Lower leg skin (tissue), 3 donors: ENCODE data around the gene CREB5.

Source experiments
- POLR2A ChIP-seq, 2 donors: fragments of 450-650 bp; IDR thresholded peaks; one replicate each; pipeline ENCODE4 v1.6.1; 2016 to 2017; ENCODE audit warnings: antibody characterized with exemption in 2 of 2, mild to moderate bottlenecking in 1 of 2, moderate library complexity in 1 of 2
- TF ChIP-seq, protein P1 (sequence below), 3 donors: fragments of 450-650 bp; IDR thresholded peaks; one replicate each; pipeline ENCODE4 v1.5.1; 2016; ENCODE audit warnings: antibody characterized with exemption in 3 of 3, mild to moderate bottlenecking in 3 of 3, moderate library complexity in 2 of 3

DNA sequence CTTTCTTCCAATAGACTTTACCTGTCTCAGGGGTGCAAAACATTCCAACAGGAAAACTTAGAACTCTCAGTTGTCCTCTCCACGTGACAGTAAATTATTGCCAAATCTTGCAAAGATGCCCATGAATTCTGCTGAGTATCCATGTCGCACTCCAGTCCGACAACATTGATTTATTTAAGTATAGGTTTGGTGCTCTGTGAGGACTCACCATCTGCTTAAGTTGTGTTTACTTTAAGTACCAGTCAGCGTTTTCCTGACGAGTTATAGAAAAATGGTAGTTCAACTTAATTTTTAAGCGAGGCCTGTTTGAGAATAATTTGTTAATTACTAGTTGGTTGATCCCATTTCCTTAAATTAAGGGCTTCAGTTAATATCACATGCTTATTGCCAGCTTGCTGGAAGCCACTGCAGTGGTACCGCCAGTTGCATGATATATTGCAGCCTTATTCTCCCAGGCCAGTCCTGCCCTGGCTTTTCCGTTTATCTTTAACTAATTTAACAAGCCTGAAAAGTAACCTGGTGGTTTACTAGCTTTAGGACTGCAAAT, 27.8 kb downstream of the CREB5 start:
- TF ChIP-seq POLR2A (IDR thresholded peaks at IDR 0.05): no peak
- TF ChIP-seq, protein P1, sequence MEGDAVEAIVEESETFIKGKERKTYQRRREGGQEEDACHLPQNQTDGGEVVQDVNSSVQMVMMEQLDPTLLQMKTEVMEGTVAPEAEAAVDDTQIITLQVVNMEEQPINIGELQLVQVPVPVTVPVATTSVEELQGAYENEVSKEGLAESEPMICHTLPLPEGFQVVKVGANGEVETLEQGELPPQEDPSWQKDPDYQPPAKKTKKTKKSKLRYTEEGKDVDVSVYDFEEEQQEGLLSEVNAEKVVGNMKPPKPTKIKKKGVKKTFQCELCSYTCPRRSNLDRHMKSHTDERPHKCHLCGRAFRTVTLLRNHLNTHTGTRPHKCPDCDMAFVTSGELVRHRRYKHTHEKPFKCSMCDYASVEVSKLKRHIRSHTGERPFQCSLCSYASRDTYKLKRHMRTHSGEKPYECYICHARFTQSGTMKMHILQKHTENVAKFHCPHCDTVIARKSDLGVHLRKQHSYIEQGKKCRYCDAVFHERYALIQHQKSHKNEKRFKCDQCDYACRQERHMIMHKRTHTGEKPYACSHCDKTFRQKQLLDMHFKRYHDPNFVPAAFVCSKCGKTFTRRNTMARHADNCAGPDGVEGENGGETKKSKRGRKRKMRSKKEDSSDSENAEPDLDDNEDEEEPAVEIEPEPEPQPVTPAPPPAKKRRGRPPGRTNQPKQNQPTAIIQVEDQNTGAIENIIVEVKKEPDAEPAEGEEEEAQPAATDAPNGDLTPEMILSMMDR (IDR thresholded peaks at IDR 0.05): no peak
